GM10248 (cell line): ENCODE results near the gene HEY2.

Experiments used
- CTCF ChIA-PET: fragments of 300-600 bp; sonication (Branson Sonifier 250); formaldehyde crosslinking; extraction: SDS; loops from one replicate; lab custom pipeline; 2021; ENCODE audit warnings: antibody characterized with exemption; lab: Yijun Ruan, JAX
- POLR2A ChIA-PET: fragments of 350-650 bp; sonication (Branson Sonifier 250); formaldehyde crosslinking; extraction: SDS; loops from one replicate; lab custom pipeline; 2020; ENCODE audit warnings: antibody characterized with exemption; lab: Yijun Ruan, JAX
- DNase-seq: peaks from one replicate; pipeline ENCODE4 v3.0.0; 2012; ENCODE audit errors: extremely low spot score
- TF ChIP-seq, protein P1 (sequence below): IDR thresholded peaks from 2 replicates; pipeline ENCODE4 v1.5.1; 2012; ENCODE audit warnings: mild to moderate bottlenecking, low read depth; ENCODE audit errors: extremely low read depth, missing control alignments, control extremely low read depth

The HEY2 gene

DNA sequence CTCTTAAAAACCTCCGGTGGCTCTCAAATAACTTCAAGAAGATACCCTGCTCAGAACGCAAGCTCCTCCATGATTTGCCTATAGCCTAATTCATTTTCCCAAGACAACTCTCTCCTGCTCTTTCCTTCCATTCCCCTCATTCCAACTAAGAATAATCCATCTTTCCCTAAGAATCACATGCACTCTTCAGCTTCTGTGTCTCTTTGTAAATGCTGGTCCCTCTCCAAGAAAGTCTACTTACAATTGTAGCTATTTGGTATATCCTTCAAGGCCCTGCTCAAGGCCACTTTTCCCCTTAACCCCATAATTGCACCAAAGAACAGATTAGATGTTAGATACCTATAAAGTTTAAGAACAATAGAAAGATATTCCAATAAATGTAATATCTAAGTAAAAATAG is 7.4 kb upstream of the HEY2 start:
- DNase-seq: no peak
- ChIA-PET POLR2A (no interaction called here), CTCF (interaction anchor here (1.1 to 1.9 kb wide), 5 partner anchors 12 to 431 kb away, joined by 3 to 8 read pairs (median 4); no protein-coding TSS in a partner anchor)
- TF ChIP-seq, protein P1, sequence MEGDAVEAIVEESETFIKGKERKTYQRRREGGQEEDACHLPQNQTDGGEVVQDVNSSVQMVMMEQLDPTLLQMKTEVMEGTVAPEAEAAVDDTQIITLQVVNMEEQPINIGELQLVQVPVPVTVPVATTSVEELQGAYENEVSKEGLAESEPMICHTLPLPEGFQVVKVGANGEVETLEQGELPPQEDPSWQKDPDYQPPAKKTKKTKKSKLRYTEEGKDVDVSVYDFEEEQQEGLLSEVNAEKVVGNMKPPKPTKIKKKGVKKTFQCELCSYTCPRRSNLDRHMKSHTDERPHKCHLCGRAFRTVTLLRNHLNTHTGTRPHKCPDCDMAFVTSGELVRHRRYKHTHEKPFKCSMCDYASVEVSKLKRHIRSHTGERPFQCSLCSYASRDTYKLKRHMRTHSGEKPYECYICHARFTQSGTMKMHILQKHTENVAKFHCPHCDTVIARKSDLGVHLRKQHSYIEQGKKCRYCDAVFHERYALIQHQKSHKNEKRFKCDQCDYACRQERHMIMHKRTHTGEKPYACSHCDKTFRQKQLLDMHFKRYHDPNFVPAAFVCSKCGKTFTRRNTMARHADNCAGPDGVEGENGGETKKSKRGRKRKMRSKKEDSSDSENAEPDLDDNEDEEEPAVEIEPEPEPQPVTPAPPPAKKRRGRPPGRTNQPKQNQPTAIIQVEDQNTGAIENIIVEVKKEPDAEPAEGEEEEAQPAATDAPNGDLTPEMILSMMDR: no peak

DNA sequence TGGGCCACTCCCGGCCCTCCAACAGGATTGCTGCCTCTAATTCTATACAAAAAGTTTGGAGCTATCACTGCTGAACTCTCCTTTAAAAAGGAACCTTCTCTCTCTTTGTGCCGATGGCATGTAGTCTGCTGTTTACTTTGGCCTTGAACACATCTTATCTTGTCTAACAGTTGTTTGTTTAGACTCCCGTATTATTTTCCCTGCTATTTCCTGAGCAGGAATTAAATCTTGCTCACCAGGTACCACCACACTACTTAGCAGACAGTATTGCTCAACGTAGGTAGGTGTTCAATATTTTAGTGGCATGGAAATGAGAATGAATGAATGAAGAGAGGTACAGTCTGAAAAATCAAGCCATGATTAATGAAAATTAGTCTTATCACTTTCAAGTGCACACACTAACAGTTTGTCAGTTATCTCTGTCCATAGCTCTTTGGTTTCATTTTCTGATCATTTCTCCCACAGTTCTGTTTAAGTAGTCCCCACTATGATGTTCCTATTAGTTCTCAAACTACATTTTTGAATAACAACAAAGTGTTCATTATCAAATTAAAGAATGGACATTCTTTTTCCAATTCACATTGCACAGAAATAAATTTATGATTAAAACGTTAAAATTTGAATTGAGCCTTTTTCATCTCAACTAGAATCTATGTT is 6.8 kb upstream of the HEY2 start:
- POLR2A ChIA-PET: no interaction called here
- CTCF ChIA-PET: interaction anchor here (1.1 to 1.9 kb wide), 5 partner anchors 11 to 432 kb away, joined by 3 to 8 read pairs (median 4); no protein-coding TSS in a partner anchor

GRCh38 chr6:125743604-125744003 is 5.8 kb upstream of the HEY2 start:
- DNase-seq: no peak
- ChIA-PET CTCF (interaction anchor here (2.7 kb wide), 1 partner anchor 11 kb away, joined by 18 read pairs; no protein-coding TSS in a partner anchor), POLR2A (no interaction called here)
- TF ChIP-seq, protein P1: no peak

More for the DNA sequence above, 6.8 kb upstream of the HEY2 start:
- TF ChIP-seq, protein P1: no peak
- no peak for DNase-seq

DNA sequence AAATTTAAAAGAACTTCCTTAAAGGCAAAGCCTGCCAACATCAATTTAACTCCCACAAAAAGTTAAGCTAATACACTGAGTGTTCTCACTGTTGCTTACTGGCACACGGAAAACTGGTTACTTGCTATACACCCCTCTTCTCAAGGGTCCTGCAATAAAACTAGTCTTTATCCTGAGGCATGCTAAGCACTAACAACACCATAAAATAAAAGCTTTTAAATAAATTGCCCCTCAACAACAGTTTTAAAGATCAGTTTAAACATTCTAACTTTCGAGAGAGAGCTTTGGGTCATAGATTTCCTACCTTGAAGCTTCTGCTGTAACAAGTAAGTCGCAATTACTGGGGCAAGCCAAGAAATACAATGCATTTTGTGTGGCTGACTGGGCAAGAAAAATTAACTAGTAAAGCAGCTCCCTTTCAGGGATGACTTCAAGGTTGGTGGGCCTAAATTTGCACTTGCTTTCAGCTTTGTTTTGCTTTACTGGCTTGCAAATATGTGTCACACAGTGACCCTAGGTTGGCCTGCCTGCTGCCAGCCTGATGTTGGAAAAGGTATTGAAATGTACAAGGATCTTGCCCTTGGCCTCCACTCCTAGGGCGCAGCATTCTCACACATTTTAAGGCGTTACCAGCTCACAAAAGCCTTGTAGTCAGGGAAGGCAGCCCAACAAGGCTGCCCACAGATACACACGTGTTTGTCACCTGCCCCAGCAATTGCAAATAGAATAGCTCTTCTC is 4.0 kb upstream of the HEY2 start:
- ChIA-PET POLR2A (no interaction called here), CTCF (interaction anchor here (1.0 to 2.7 kb wide), 11 partner anchors 9 to 433 kb away, joined by 3 to 18 read pairs (median 4); partner anchors contain the start of gene HINT3)
- TF ChIP-seq, protein P1: no peak
- no peak for DNase-seq

GRCh38 chr6:125746019-125746414 is 3.4 kb upstream of the HEY2 start:
- TF ChIP-seq, protein P1: no peak
- ChIA-PET POLR2A (no interaction called here), CTCF (interaction anchor here (1.0 to 2.7 kb wide), 11 partner anchors 8 to 434 kb away, joined by 3 to 18 read pairs (median 4); partner anchors contain the start of gene HINT3)
- no peak for DNase-seq
